ENCODE measurements around the gene LENEP.
"Not testable (repeated sequence)": the region's sequence is repeated elsewhere in the genome, so short reads cannot be mapped to it uniquely, and the experiment has no call there.

LENEP gene

DNA sequence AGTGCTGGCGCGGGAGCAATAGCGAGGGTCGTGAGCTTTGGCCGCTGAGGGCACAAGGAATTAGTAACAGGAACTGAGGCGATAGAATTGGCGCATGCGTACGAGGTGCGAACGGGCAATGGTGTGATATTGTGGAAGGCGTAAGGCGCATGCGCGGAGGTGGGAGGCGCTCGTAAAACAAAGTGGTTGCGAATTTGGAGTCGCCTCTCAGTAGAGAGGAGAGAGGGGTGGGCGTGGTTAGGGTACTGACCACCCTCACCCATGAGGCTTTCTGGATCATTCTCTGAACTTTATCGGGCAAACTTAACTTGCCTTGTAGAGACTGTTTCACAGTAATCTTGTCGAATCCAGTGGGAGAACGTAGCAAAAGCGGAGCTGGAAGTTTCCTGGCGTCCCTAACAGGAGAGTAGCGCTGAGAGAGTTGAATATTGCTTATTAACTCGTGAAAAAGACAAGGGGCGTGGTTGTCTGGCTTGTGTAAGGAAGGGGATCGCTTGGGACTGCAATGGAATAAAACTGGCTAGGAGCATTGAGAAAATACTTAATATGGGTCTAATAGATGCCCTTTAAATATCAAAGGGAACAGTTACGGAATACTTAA, 18.5 kb upstream of the LENEP start:
- DNase-seq (ENCODE audit: low read depth in 2 of 2, low spot score in 1 of 2), result peak; percentile 86 to 91

DNA sequence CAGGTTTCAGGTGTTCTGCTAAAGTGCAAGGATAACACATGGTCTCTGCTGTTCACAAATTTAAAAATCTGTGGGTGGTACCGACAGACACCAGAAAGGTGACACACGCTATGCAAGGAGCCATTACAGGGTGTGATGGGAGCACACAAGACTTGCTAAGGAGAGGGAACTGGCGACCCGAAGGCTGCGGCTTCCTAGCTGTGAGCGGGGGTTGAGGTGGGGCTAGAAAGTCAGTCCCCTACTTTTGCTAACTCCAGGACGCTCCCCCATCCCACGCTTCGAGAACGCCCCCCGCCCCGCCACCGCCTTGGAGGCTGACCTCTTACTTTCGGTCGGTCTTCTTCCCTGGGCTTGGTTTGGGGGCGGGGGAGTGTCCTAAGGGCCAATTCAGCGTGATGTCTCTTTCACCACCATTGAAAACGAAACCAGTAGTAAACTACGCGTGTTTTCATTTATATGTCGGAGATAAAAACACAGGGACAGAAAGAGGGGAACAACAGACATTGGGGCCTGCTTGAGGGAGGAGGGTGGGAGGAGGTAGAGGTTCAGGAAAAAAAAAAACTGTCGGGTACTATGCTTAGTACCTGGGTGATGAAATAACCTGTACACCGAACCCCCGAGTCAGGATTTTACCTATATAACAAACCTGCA, 17.9 kb upstream of the LENEP start:
- DNase-seq (ENCODE audit: low read depth in 2 of 2, low spot score in 1 of 2), result no peak

DNA sequence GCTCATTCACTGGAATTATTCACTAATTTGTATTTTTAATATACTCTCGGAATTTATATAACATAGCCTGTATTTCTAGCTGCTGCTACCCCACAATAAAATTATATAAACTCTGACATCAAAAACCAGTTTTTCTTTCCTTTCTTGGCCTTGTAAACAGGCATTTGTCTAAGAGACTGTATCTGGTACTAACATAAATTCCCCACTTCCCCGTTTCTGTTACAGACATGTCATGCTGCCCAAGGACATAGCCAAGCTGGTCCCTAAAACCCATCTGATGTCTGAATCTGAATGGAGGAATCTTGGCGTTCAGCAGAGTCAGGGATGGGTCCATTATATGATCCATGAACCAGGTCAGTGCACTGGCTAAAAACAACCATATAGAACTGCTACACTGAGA, 15.6 kb upstream of the LENEP start:
- not testable (repeated sequence) for DNase-seq (ENCODE audit: low read depth in 2 of 2, low spot score in 1 of 2)

DNA sequence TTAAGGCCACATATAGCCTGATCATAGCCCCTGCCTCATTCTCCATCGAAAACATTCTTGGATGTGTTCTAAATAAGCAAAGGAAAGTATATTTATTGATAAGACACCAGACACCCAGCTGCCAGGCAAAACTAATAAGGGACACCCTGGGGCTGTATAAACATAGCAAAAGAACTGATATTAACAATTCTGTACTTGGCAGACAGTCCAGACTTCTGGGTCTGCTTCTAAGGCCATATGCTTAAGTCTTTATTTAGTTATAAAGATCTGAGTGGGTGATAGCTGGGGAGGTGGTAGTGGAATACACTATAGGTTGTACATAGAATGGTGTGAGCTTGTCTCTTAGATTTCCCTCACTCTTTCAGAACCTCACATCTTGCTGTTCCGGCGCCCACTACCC, 15.0 kb upstream of the LENEP start:
- no peak for DNase-seq (ENCODE audit: low read depth in 2 of 2, low spot score in 1 of 2)

DNA sequence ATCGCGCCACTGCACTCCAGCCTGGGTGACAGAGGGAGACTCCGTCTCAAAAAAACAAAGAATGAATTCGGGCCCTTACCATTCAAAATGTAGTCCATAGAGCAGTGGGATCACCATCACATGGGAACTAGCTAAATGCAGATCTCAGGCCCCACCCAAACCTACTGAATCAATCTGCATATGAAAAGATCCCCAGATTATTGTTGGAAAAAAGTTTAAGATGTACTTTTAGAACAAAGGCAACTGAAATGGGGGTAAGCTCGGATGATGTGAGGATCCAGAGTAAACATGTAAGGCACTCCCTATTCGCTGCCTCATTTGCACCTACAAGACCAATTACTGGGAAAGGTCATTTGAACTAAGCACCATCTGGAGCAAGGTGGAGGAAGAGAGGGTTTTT, 11.0 kb upstream of the LENEP start:
- no peak for DNase-seq (ENCODE audit: low read depth in 2 of 2, low spot score in 1 of 2)

DNA sequence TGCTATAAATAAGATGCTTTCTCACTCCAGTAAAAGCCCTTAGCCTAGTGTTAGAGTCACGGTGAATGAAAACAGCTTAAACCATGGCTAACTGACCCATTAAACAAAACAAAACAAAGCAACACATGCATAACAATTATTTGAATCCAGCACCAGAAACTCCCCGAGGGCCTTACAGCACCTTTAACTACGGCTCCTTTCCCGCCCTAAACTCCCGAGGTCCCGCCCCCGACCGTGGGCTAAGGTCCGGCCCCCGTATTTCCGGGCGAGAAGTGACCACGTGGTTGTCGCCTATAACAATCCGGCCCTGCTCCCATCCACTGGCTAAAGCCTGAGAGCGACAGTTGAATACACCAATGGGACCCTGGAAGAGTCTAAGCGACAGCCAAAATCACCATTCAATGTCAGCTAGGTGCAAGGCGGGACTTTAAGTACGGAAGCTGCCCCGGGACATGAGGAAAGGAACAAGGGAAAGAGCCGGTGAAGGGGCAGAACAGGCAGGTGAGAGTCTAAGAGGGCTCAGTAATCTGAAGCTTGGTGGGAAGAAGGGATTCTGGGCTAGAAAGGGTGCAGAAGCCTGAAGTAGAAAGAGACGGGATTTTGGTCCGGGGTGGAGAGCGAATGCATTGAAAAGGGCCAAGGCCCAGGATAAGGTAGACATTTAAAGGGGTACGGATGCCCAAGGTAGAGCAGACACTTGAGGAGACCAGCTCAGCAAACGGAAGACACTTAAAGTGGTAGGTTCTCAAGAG, 10.3 kb upstream of the LENEP start, which contains the start of gene FLAD1:
Gene FLAD1, plus strand, starts transcription at position 448 of the 752 bp plus-strand sequence. CDS start 351 bp downstream, outside the sequence.
- peak; percentile 80 to 87 for DNase-seq (ENCODE audit: low read depth in 2 of 2, low spot score in 1 of 2)

DNA sequence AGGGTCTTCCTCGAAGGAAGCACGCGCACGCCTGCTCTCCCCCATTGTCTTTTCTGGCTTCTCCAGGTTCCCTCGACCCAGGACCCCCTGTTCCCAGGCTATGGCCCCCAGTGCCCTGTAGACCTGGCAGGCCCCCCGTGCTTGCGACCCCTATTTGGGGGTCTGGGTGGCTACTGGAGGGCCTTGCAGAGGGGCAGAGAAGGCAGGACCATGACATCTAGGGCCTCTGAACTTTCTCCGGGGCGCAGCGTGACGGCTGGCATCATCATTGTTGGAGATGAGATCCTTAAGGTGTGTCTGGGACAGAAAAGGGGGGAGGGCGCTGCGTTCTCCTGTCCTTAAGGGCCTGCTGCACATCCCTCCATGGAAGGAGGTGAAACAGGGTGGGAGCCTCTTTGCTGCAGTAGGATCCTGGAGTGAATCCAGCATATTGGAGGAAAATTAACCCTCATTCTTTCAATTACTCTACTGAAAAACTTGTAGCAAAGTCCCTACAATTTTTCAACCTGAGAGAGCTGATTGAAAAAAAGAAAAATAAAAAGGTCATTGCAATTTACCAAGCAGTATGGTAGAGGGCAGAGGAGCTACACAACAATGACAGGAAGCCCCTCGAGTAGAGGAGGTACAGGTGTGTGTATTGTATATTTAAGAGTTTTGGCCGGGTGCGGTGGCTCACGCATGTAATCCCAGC, 9.5 kb upstream of the LENEP start:
- no peak for DNase-seq (ENCODE audit: low read depth in 2 of 2, low spot score in 1 of 2)

DNA sequence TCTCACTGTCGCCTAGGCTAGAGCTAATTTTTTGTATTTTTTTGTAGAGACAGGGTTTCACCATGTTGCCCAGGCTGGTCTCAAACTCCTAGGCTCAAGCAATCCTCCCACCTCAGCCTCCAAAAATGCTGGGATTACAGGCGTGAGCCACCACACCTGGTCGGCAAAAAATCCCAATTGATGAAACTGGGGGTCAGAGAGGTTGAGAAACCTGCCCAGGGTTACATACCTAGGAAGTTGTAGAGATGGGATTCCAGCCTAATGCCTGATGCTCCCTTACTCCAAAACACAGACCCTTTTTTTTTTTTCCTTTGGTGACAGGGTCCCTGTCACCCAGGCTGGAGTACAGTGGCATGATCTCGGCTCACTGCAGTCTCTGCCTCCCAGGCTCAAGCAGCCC, 6.7 kb upstream of the LENEP start:
- not testable (repeated sequence) for DNase-seq (ENCODE audit: low read depth in 2 of 2, low spot score in 1 of 2)

DNA sequence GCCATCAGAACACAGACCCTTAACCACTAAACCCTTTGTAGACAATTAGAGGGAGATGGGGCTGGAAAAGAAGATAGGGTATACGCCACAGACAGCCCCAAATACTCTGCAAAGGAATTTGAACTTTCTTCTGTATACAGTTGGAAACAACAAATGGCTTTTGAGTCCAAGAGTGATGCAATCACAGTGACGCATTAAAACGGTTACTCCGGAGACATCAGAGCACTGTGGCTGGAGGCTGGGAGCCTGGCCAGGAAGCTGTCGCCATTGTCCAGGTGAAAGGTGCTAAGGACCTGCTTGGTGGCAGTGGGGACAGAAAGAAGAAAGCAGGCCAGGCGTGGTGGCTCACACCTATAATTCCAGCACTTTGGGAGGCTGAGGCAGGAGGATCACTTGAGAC, 6.1 kb upstream of the LENEP start:
- no peak for DNase-seq (ENCODE audit: low read depth in 2 of 2, low spot score in 1 of 2)

DNA sequence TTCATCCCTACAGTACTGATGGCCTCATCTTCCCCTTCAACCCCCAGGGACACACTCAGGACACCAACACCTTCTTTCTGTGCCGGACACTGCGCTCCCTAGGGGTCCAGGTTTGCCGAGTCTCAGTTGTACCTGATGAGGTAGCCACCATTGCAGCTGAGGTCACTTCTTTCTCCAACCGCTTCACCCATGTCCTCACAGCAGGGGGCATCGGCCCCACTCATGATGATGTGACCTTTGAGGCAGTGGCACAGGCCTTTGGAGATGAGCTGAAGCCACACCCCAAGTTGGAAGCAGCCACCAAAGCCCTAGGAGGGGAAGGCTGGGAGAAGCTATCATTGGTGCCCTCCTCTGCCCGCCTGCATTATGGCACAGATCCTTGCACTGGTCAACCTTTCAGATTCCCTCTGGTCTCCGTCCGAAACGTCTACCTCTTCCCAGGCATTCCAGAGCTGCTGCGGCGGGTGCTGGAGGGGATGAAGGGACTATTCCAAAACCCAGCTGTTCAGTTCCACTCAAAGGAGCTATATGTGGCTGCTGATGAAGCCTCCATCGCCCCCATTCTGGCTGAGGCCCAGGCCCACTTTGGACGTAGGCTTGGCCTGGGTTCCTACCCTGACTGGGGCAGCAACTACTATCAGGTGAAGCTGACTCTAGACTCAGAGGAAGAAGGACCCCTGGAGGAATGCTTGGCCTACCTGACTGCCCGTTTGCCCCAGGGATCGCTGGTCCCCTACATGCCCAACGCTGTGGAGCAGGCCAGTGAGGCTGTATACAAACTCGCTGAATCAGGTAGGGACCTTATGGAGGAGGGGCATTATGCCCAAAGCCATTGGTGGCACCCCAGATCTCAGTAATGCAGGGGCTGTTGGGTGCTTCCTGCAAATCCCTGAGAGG, 5.1 kb upstream of the LENEP start:
- no peak for DNase-seq (ENCODE audit: low read depth in 2 of 2, low spot score in 1 of 2)

DNA sequence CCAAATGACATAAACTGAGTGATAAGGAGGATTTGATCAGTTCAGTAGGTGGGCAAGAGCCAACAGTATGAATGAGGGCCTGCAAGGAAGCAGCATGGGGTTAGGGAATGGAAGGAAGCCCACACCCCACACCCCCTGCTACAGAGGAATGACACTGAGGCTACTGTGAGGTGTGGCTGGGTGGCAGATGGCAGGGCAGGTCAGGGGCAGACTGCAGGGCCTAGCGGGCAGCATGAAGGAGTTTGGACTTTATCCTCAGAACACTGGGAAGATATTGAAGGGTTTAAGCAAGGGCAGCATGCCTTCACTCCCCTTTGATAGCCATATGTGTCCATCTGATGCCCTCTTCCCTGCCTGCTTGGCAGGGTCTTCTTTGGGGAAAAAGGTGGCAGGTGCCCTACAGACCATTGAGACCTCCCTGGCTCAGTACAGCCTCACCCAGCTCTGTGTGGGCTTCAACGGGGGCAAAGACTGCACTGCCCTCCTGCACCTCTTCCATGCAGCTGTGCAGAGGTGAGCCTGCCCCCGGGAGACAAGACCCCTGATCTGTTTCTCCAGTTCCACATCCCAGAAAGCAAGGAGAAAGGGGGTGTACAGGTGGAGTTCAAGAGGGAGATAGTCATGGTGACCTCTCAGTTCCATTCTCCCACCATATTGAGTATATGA, 4.1 kb upstream of the LENEP start:
- DNase-seq (ENCODE audit: low read depth in 2 of 2, low spot score in 1 of 2), result no peak

DNA sequence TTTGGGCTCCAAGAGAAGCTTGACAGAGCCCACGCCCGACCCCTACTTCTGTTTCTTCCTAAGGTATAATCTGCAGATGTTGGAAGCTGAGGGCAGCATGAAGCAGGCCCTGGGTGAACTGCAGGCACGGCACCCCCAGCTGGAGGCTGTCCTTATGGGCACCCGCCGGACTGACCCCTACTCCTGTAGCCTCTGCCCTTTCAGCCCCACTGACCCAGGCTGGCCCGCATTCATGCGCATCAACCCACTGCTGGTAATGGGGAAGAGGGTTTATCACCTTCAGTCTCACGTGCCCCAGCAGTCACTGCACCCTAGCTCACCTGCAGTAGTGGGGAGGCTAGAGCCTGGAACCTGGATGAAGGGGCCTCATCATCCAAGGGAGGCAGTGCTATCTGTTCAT, 3.1 kb upstream of the LENEP start:
- DNase-seq (ENCODE audit: low read depth in 2 of 2, low spot score in 1 of 2), result no peak

DNA sequence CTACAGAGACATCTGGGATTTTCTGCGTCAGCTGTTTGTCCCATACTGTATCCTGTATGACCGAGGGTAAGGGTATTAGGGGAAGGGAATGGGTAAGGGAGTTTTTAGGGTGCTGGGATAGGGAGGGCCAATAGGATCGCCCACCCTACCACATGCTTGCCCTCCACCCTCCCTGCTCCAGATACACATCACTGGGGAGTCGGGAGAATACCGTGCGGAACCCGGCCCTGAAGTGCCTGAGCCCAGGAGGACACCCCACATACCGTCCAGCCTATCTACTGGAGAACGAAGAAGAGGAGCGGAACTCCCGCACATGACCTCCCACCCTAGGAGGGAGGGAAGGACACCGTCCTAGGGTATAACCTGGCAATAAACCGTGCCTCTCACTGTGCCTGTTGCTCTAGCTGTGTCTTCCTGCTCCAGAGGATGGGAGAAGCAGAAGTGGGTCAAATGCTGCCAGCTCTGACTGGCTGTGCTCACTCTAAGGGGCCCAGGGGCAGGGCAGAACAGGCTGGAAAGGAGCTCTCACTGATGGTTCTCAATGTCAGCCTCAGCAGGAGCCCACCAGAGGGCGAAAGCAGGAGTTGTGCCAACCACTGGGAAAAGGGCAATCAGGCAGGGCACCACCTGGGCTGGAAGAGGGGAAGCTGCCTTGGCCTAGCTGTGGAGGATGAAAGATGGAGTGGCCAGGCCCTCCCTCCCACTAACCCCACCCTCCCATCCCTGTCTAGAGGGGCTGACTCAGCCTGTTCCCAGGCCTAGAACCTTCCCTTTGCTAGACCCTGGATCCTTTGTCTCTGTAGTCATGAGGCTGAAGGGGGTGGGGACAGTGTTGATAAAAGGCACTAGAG, 440 bp upstream of the LENEP start:
- DNase-seq (ENCODE audit: low read depth in 2 of 2, low spot score in 1 of 2), result no peak

DNA sequence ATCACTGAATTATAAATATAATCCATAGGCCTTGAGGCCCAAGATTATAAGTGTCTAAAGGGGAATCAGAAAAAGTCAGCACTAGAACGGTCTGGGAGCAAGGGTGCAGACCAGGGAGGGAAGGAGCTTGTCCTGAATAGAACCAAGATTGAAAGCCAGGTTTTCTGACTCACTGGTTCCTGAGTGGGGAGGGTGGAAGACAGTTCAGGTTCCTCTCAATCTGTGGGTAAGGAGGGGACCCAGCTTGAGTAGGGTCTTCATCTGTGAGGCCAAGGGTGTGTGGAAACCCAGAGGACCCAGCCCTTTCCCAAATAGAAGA, 842 bp downstream of the LENEP start:
- DNase-seq (ENCODE audit: low read depth in 2 of 2, low spot score in 1 of 2), result no peak

DNA sequence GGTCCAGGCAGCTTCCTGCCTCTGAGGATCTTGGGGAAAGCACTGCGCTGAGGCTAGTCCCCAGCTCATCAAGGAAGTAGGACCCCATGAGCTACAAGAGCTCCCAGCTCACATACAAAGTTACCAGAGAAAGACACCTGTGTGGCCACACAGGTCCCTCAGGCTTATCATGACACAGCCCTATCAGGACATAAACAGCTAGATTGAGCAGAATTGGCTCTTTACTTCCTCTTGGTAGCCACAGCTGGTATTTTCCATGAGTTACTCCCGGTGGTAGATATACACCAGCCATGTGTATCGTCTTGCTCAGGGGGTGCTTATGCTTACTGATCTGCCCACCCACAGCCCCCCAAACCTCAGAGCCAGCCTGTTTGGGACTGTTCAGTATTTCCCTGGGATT, 1.2 kb downstream of the LENEP start:
- DNase-seq (ENCODE audit: low read depth in 2 of 2, low spot score in 1 of 2), result no peak

DNA sequence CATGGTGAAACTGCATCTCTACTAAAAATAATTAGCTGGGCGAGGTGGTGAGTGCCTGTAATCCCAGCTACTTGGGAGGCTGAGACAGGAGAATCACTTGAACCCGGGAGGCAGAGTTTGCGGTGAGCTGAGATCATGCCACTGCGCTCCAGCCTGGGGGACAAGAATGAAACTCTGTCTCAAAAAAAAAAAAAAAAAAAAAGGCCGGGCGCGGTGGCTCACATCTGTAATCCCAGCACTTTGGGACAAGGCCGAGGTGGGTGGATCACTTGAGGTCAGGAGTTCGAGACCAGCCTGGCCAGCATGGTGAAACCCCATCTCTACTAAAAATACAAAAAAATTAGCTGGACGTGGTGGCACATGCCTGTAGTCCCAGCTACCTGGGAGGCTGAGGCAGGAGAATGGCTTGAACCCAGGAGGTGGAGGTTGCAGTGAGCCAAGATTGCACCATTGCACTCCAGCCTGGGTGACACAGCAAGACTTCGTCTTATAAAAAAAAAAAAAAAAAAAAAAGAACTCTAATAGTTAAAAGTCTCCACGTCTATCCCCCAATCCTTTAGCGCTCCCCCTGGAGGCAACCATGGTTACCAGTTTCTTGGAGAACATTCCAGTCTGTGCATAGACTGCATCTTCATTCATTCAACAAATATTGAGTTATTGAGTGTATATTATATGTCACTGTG, 2.1 kb downstream of the LENEP start:
- not testable (repeated sequence) for DNase-seq (ENCODE audit: low read depth in 2 of 2, low spot score in 1 of 2)

DNA sequence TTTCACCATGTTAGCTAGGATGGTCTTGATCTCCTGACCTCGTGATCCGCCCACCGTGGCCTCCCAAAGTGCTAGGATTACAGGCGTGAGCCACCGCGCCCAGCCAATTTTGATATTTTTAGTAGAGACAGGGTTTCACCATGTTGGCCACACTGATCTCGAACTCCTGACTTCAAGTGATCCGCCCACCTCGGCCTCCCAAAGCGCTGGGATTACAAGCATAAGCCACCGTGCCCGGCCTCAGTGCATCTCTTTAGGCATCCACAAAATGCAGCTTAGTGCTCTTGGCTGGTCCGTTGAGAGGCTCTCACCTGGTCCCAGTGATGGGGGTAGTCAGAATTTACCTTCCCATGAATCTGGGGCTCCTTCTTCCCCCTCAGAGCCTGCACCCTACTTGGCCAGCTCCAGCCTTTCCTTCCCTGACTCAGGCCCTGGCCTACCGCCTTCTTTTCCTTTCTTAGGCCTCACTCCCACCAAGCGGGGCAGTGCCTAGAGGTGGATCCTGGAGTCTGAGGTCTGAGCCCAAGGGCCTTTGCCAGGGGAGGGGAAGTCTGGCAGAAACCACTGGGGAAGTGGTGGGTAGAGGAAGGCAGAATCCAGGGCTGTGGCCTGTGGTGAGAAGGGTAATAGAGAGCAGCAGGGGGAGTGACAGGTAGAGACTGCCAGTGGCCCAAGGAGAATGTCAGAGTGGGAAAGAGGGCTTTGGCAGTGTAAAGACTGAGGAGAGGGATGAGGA, 3.7 kb downstream of the LENEP start:
- no peak for DNase-seq (ENCODE audit: low read depth in 2 of 2, low spot score in 1 of 2)

DNA sequence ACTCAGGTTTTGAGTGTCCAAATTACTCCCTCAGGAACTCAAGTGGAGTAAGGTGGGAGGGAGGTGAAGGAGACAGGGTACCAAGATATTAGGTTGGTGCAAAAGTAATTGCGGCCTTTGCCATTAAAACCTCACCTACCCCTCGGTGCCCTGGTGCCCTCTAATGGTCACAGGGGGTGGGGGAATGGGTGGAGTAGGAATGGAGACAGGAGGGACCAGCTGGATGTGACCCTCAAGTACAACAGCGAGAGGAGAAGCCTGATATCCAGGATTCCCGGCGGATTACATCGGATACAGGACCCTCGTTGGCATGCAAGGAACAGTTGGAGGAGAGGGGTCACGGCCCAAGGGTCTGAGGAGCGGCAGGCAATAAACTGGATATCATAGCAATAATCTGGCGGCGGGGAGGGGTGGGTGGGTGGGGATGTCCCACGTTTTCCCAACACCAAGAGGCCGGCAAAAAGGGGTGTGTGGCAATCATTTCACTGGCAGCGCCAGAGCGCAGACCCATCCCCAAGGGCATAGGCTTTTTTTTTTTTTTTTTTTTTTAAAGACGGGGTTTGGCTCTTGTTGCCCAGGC, 4.9 kb downstream of the LENEP start:
- no peak for DNase-seq (ENCODE audit: low read depth in 2 of 2, low spot score in 1 of 2)
